ENCODE results near the gene IRAK2.

GRCh38 chr3:10155123-10155472 lies 9.6 kb upstream of the IRAK2 start:
- TF ChIP-seq, protein P1, sequence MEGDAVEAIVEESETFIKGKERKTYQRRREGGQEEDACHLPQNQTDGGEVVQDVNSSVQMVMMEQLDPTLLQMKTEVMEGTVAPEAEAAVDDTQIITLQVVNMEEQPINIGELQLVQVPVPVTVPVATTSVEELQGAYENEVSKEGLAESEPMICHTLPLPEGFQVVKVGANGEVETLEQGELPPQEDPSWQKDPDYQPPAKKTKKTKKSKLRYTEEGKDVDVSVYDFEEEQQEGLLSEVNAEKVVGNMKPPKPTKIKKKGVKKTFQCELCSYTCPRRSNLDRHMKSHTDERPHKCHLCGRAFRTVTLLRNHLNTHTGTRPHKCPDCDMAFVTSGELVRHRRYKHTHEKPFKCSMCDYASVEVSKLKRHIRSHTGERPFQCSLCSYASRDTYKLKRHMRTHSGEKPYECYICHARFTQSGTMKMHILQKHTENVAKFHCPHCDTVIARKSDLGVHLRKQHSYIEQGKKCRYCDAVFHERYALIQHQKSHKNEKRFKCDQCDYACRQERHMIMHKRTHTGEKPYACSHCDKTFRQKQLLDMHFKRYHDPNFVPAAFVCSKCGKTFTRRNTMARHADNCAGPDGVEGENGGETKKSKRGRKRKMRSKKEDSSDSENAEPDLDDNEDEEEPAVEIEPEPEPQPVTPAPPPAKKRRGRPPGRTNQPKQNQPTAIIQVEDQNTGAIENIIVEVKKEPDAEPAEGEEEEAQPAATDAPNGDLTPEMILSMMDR (conservative IDR thresholded peaks at IDR 0.05; ENCODE audit: low read length): no peak
- TF ChIP-seq EZH2phosphoT487 (IDR thresholded peaks at IDR 0.05; ENCODE audit: borderline replicate concordance, low read depth, low read length): no peak

All from OCI-LY7 (cell line).